Measurements from ENCODE around the gene AKT3.
A peak's percentile ranks its signal among the peaks of the same experiment; 100 is the strongest.

The AKT3 gene

DNA sequence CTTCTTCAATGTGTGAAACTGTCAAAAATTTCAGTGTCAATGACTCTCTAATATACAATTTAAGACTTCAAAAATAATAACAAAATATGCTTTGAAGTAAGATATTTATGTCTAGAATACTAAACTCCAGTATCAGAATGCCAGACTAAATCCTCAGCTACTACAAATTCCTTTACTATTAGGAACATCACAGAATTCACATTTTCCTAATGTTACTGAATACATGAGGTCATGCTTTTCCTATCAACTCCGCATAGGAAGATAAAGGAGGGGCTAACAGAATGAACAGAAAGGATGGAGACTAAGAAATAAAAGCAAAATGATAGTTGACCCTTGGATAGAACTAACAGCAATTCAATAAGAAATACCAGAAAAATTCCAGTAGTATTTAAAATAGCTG, 301.5 kb downstream of the AKT3 start:
- no peak for DNase-seq

DNA sequence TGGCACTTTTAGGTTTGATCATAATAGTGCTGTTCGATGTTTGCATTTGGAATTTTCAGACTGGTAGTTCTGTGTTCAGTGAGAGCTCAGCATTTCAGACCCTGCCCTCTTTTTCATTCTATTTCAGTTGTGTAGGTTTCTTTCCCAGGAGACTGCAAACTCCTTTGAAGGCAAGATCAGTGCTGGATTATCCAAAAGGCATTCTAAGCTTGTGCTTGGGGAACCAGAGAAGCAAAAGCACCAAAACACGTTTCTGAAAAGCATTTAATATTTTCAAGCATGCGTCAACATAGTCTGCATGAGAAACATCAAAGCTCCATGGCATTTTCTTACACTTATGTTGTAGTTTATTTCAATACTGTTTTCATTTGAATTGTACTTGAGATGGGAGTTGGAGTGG, 302.2 kb downstream of the AKT3 start:
- no peak for DNase-seq

DNA sequence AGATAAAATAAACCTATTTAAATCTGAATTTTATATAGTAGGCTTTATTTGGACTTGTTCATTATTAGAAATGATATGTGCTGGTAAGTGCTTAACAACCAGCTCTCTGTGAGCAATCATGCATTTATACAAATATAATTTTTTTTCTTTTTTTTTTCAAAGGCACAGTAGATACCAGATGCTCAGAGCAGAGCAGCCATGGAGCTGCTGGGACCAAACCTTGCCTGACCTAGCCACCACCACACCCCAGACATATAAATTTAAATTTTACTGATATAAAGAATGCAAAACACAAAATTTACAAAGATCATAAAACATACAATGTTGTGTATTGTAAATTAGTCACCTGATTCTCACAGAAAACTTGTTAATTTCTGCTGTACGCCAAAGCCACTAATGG, 303.6 kb downstream of the AKT3 start:
- DNase-seq, result peak; percentile 6

DNA sequence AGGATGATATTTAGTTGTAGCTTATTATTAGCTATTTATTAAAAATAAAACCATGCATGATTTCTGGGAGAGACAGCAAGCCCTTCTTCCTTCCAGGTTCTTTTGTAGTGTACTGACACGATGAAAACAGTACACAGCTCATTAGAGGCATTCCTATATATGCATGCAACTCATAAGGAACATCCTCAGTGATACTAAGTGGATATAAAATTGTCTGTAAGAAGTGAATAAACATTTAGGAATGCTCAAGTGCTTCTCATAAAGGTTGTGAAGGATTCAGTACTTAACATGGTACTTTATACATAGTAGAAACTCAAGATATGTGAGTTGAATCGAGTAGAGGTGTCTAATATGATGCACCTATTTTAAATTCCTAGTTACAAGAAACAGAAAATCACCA, 306.5 kb downstream of the AKT3 start:
- DNase-seq, result no peak

DNA sequence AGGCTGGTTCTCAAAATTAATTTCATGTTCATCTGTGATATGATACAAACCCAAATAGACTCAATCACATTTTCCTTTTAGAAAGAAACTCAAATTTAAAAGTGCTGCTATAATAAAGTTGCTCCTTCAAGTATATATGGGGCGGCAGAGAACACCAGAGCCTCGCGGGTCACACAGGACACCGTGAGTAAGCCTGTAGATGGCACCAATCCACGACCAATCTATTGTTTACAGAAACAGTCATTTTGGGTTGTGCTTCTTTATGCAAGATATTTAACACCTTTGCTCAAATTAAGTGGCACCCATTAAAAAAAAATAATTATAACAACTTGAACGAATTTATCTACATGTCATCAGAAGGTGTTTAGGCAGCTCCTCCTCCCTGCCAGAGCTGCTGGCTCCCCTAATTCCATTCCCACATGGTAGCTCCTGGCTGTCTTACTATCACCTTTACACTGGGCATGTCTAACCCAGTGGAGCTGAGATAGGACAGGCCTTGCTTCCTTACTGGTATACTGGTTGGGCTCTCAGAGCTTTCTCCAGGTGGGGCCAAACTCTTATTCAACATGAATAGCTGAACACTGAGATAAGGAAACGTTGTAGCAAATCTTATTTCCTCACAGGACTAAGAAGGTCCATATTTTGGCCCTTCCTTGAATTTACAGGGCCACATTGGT, 307.2 kb downstream of the AKT3 start:
- peak; percentile 23 for DNase-seq

DNA sequence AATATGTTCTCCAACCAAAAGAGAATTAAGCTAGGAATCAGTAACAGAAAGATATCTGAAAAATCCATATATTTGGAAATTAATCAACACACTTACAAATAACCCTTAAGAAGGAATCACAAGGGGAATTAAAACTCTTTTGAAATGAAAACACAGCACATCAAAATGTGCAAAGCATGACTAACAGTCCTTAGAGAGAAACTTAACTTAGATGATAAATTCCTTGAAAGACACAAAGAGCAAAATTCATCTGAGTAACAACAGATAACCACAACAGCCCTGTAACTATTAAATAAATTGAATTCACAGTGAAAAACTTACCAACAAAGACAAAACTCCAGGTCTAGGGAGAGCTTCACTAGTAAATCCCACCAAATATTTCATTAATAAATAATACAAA, 310.4 kb downstream of the AKT3 start:
- no peak for DNase-seq

DNA sequence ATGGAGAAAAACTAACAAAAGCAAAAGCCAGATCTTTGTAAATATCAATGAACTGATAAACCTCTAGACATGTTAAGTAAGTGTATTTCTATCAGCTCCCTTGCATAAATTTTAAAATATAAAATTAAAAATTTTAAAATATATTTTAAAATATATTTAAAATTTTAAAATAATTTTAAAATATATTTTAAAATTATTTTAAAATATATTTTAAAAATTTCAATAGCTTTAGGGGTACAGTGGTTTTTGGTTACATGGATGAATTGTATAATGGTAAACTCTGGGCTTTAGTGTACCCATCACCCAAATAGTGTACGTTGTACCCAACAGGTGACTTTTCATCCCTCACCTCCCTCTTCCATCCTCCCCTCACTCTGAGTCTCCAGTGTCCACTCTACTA, 315.0 kb downstream of the AKT3 start:
- DNase-seq, result no peak

DNA sequence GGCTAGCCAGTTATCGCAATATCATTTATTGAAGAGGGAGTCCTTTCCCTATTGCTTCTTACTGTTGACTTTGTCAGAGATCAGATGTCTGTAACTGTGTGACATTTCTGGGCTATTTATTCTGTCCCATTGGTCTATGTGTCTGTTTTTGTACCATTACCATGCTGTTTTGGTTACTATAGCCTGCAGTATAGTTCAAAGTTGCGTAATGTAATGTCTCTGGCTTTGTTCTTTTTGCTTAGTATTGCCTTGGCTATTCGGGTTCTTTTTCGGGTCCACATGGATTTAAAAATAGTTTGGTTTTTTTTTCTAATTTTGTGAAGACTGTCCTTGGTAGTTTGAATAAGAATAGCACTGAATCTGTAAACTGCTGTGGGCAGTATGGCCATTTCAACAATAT, 320.5 kb downstream of the AKT3 start:
- no peak for DNase-seq

DNA sequence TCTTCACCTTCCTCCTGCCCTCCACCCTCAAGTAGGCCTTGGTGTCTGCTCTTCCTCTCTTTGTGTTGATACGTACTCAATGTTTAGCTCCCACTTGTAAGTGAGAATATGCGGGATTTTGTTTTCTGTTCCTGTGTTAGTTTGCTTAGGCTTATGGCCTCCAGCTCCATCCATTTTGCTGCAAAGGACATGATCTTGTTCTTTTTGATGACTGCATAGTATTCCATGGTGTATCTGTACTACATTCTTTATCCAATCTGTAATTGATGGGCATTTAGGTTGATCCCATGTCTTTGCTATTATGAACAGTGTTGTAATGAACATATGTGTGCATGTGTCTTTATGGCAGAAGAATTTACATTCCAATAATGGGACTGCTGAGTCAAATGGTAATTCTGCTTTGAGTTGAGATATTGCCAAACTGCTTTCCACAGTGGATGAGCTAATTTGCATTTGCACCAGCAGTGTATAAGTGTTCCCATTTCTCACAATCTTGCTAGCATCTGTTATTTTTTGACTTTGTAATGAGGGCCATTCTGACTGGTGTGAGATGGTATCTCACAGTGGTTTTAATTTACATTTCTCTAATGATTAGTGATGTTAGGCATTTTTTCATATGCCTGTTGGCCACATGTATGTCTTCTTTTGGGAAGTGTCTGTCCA, 321.5 kb downstream of the AKT3 start:
- DNase-seq, result no peak

DNA sequence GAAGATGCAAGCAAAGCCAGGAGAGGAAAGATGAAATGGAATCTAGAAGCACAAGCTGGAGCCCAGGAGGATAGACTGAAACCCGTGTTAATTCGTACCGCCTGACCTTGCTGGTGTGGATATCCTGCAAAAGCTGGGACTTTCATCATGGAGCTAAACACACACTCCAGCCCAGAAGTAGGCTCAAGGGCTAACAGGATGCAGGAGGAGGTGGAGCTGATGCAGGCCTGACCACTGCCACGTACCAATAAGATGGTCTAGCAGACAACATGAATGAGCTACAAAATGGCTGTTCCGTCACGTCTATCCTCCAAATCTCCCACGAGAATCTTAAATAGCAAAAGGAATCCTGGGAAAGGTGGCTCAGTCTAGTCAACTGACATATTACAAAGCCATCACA, 323.9 kb downstream of the AKT3 start:
- DNase-seq, result peak; percentile 94

DNA sequence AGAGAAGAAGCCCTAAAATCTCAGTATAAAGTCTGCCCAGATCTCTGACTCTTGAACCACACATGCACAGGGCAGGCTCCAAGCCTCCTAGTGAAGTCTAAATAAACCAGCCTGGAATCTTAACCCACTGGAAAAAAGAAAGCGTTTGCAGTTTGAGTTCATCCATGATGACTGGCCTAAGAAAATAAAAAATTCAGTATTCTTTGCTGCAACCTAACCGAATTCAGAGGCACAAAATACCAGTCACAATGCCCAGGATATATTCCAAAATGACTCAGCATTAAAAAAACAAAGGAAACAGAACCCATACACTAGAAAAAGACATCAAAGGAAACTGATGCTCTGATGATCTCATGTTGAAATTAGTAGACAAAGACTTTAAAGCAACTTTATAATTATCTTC, 325.0 kb downstream of the AKT3 start:
- peak; percentile 74 for DNase-seq

DNA sequence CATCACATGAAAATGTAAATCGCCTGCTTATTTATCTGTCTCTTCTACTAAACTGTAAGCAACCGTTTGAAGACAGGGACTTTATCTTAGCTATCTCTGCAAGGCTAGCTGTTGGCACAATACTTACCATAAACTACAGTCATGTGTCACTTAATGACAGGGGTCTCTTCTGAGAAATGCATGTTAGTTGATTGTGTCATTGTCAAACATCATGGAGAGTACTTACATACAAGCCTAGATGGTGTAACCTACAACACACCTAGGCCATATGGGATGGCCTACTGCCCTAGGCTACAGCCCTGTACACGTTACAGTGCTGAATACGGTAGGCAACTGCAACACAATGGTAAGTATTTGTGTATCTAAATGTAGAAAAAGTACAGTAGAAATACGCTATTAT, 326.3 kb downstream of the AKT3 start:
- DNase-seq, result no peak

DNA sequence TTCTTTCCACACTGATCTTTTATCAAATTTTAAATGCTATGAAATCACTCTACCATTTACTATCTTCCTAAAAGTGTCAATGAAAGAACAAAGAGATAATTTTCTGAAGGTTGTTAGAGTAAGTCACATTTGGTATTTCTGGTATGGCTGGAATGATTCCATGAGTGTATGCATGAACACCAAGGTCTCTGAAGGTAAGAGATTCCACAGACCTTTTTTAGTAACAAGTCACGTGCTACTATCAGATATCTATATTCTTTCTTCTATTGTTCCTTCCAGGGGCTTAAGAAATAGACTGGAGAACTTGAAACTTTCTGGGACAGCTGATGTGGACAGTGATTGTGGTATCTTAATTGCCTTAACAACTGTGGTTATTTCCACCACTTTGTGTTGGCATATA, 329.2 kb downstream of the AKT3 start:
- DNase-seq, result no peak

DNA sequence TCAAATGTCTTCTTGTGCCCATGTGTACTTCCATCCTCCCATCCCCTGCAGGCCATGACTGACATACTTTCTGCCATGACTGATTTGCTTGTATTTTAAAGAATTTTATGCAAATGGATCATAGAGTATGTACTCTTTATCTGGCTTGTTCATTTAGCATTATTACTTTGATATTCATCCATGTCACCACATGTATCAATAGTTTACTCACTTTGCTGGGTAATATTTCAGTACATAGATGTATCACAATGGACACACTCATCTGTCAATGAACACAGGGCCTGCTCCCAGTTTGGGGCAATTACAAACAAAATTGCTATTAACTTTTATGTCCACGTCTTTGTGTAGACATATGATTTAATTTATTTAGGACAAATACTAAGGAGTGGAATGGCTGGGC, 335.1 kb downstream of the AKT3 start:
- DNase-seq, result no peak

DNA sequence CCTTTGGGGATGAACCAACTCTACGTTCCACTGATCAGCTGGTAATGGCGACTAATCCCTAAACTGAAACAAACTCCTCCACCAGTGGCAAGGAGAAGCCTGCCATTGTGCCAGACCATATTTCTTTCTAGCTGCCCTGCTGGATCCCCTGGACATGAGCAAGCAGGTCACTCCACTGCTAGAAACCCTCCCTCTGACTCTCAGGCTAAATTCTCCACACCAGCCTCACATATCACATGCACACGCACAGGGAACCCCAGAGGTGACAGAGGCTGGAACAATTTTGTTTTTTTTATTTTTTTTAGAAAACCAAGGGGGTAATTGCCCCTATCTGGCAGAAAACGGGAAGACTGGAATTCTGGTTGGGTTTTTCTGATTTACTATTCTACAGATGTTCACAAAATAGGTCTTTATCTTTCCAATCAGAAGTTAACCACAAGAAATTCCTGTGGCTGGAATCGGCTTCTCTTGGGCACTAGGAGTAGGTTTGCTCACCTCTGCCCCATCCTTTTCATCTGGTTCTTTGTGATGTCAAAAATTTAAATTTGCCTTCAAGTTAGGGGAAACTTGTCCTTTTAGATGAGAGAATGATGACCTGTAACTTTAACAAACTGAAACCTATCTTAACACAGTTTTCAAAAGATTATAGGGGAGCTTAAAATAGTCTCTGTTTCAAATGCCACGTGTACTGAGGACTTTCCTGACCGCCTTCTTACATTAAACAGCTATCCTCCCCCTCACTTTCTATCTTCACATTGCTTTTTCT, 336.1 kb downstream of the AKT3 start:
- DNase-seq, result no peak

DNA sequence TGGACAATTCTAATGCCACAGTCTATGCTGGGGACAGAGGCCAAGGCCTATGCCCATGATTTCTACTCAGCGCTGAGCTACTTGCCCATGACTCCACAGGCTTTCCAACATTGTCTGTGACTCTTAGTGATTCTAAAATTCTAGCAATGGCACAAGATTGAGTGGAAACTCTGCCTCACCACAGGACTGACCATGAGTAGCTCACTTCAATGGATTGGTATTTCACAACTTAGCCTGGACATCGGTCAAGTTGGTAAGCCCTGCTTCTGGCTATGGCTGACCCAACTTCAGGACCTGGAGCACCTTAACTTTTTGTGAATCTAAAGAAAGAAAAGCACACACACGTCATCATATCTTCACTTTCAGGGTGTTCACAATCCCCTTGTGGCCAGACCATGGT, 339.1 kb downstream of the AKT3 start:
- no peak for DNase-seq

DNA sequence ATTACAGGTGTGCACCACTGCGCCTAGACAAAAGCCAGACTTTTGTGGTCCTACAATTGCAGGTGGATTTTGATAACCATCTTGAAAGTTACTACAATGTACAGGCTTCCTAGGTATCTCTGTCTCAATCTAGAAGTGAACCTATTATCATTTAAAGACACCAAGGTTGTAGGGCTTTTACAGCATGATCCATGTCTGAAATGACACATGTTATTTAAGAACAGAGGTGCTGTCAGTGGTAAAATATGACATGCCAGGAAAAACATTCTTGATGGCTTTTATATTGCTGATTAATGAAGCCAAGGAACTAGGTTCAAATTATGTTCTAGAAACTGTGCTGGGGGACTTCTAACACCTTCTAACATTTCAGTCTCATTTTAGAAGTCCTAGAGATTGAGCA, 341.1 kb downstream of the AKT3 start:
- DNase-seq, result no peak

DNA sequence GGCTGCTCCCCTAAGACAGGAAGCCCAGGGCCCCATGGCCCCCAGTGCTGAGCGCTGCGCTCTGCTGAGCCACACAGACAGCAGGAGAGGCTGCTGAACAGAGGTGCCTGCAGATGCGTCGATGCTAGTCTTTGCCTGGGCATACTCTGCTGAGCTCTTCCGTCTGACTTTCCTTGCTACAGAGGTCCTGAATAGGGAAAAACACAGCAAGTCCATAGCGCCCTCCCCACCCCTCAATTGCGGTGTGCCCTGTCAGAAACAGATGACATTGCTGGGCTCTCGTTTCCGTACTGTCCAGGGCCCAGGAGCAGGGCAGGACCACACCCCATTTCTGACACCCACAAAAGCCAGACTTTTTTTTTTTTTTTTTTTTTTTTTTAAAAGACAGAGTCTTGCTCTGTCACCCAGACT, 341.7 kb downstream of the AKT3 start:
- no peak for DNase-seq

DNA sequence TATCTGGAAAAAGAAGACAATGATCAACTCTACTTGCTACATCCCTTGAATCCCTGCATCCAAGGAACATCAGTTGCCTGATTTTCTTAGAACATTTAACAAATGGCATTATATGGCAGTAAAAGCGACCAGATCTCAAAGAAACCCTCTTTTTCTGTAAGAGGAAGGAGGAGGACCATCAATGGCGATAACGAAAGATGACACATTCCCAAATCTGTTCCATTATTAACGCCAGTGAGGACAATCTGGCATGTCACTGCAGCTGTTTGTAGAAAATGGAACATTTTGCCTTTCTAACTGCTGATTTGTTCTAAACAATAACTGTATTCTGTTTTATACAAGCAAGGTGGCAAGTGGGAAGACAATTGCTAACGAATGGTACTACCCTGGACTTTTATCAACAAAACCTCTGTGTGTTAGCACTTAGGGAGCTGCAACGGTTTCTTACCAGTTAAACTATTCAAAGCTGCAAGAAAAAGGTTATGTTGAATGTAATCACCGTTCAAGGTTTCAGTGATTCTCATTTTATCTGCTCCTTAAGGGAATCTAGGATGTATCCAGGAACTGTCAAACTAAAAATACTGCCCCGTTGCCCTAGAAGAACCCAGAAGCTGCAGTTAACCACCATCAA, 342.3 kb downstream of the AKT3 start:
- DNase-seq, result no peak

DNA sequence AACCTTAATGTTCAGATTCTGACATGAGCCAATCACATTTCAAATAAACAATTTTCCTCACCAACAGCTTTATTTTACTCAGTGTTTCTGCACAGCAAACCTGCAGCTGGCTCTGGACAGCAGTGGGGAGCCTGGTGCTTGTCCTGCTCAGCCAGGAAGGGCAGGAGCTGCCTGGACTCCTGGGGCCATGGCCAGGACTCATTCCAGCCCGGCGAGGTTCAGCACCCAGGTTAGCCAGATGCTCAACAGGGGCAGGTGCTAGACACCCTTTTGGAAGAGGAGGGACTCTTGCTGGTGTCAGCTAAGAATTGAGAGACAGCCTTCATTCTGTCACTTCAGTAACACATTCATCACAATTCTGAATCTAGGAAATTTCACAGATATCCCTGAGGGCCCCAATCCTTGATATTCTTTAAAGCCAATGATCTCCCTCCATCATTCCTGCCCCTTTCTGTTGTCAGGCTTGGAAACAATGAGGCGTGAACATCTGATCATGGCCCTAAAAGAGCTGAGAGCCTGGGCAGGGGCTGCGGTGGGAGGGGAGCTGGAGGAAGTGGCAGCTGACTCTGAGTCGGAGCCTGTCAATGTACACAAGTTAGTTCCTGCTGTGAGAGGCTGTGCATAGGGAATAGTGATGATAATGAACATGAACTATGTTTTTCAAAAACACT, 342.9 kb downstream of the AKT3 start:
- DNase-seq, result no peak

DNA sequence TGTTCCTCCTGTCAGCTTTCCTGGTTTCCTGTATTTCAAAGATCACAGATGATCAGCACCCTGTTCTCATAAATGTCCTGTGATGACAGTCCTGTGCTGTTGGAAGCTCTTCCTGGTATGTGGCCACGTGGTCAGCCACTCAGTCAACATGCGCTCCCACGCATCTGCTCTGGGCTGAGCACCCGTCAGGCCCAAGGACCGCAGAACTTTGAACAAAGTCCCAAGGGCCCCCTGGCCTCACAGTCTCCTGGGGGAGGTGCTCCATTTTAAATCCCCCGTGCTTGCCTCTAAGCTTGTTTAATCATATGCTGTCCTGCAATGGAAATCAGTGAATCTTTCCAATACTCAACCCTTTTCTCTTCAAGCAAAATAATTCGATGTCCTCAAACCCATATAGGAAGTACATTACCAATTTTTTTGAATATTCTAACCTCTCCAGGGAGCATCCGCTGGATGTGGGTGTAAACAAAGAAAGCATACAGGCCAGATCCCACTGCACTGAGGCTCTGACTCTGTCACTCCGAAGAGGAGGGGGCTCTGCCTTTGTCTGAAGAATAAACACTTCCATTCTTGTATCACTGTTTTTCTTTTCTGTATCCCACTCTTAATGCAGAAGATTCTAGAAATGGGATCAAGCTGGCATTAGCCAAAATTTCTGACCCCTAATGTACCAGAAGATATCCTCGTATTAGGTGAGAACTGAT, 343.9 kb downstream of the AKT3 start:
- DNase-seq, result no peak

DNA sequence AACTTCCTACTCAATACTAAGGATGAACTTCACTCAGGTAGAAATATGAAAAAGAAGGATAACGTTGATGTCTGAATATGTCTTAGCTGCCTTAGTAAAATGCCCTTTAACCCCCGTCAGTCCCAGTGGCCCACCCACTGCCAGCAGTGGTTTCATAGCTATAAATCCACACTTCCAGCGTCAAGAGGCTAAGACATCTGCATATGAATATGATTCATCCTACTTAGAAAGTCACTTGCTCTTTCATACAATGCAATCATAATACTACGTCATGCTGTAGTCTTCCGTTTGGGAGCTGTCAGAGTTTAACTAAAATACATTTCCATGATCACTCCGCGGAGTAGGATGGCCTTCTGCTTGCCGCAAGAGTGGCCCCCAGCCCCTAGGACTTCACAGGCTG, 346.9 kb downstream of the AKT3 start:
- no peak for DNase-seq

DNA sequence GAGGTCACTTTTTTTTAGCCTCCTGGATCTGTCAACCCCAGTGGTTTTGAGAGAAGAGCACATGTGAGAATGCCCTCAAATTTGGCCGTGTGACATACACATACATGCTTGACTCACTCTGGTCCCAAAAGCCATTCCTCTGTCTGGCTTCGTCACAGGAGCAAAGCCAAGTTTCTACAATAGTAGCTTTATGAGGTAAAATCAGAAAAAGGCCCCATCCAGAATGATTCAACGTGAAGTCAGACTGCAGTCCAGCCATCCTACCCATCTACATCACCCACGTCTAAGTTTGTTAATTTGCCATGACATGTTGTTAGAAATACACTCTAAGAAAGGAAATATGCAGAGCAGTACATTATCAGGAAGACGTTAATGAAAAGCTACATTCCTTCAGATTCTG, 349.0 kb downstream of the AKT3 start:
- DNase-seq, result no peak
